GM06990 (cell line): Measurements from ENCODE around the gene CFDP1.
"Not testable (repeated sequence)": the region's sequence is repeated elsewhere in the genome, so short reads cannot be mapped to it uniquely, and the experiment has no call there.

Experiments used
- DNase-seq: peaks from one replicate; pipeline ENCODE4 v3.0.0-alpha.2; 2011; ENCODE audit not compliant: insufficient read length; ENCODE audit errors: extremely low read depth
- H3K27me3 ChIP-seq: replicated peaks from 2 replicates; pipeline ENCODE4 v1.6.0; 2011; ENCODE audit warnings: low read length; ENCODE audit not compliant: control insufficient read depth, insufficient read depth
- H3K36me3 ChIP-seq: 2 replicates; pipeline ENCODE4 v1.5.1; 2011; ENCODE audit warnings: low read length; ENCODE audit not compliant: control insufficient read depth, insufficient read depth
- H3K4me3 ChIP-seq: replicated peaks from 2 replicates; pipeline ENCODE4 v1.5.1; 2011; ENCODE audit warnings: low read depth, mild to moderate bottlenecking, control low read depth, low read length
- CTCF ChIP-seq: IDR thresholded peaks from 2 replicates; pipeline ENCODE4 v1.5.1; 2011; ENCODE audit warnings: low read length, control low read depth, mild to moderate bottlenecking, inconsistent platforms; ENCODE audit not compliant: insufficient read depth, poor library complexity, severe bottlenecking

CFDP1 gene

DNA sequence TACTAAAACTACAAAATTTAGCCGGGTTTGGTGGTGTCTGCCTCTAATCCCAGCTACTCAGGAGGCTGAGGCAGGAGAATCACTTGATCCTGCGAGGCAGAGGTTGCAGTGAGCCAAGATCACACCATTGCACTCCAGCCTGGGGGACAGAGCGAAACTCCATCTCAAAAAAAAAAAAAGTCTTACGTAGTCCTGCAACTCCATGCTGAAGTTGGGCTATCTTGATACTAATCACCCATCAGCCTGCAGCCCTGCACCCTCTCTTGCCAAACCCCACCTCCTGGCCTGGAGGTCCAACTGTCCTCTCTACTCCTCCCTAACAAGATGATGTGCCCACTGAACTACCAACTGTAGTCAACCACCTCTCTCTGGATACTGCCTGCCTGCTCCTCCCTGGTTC, 26.4 kb upstream of the CFDP1 start:
- Histone ChIP-seq H3K27me3 (no peaks in the 10 kb centered on the region), H3K4me3 (no peak overlapping the region), H3K36me3 (peaks cover 2% of the 10 kb centered on the region)
- no peak for TF ChIP-seq CTCF
- DNase-seq, result no peak

- DNase-seq, result no peak
- Histone ChIP-seq H3K36me3 (peaks cover 2% of the 10 kb centered on the region), H3K27me3 (no peaks in the 10 kb centered on the region), H3K4me3 (no peak overlapping the region)
- no peak for TF ChIP-seq CTCF
Observed at GRCh38 chr16:75458439-75458838, 25.1 kb upstream of the CFDP1 start.

DNA sequence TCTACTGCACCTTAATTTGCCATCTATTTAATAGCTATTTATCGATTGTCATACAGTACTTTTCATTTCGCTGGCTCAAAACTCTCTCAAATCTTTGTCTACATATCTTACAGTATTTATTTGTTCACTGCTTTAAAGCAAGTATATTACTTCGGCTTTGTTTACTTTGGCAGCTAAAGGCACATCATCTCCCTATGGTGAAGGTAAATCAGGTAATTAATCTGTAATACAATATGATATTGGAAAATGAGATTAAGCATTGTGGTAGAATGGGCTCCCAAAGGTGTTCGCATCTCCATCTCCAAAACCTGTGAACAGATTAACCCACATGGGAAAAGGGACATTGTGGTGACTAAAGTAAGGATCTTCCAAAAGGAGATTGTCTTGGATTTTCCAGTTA, 24.7 kb upstream of the CFDP1 start:
- TF ChIP-seq CTCF, result no peak
- Histone ChIP-seq H3K4me3 (no peak overlapping the region), H3K36me3 (peaks cover 2% of the 10 kb centered on the region), H3K27me3 (no peaks in the 10 kb centered on the region)
- DNase-seq, result no peak

DNA sequence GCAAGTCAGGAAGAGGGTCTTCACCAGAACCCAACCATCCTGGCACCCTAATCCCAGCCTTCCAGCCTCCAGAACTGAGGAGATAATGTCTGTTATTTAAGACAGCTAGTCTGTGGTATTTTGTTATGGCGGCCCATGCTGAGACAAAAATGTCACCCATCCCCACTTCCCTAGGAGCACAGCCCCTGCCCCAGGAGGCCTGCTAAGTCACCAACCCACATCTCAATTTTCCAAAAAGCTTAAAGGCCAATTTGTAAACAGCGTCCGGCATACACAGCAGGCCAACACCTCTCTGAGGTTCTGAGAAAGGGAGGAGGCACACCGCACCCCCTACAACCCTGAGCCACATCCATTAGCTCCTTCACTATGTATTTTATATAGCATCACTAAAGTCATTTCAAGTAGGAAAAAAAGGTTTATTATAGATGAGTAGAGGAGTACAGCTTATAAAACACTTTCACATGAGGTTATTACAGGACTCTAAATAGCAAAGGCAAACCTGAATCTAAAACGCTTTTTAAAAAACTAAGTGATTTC, 24.2 kb upstream of the CFDP1 start:
- TF ChIP-seq CTCF, result no peak
- no peak for DNase-seq
- peaks cover 2% of the 10 kb centered on the region for H3K36me3 ChIP-seq
- no peak overlapping the region for H3K4me3 ChIP-seq
- H3K27me3 ChIP-seq, result no peaks in the 10 kb centered on the region

GRCh38 chr16:75456971-75457370, 23.7 kb upstream of the CFDP1 start:
- no peak for DNase-seq
- H3K27me3 ChIP-seq, result no peaks in the 10 kb centered on the region
- H3K36me3 ChIP-seq, result peaks cover 2% of the 10 kb centered on the region
- TF ChIP-seq CTCF, result no peak
- H3K4me3 ChIP-seq, result no peak overlapping the region

DNA sequence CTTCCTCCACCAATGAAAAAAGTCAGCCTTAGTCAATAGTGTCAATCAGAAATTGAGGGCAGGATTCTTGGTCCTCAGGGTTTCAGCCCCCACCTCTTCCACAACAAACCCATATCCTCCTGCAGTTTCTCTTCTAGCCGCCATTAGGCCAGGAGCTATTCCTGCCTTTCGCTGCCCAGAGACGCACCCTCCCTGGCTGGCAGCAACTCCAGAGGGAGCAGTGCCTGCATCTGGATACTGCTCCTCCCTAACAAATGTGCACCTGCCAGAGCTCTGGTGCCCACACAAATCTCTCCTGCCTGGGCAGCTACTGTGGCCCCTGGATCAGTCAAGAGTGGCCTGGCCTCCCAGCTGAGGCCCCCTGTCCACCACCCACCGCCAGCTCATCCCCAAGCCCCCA, 23.2 kb upstream of the CFDP1 start:
- H3K36me3 ChIP-seq, DNase-seq, H3K4me3 ChIP-seq, H3K27me3 ChIP-seq: not testable (repeated sequence)
